GM18520 (cell line): ENCODE data around the gene MRPL36.

Source experiments
- ATAC-seq: cut with Tn5 transposase; IDR thresholded peaks from one replicate; pipeline ENCODE4 v1.9.1; 2021; ENCODE audit not compliant: unreplicated experiment

MRPL36 gene

DNA sequence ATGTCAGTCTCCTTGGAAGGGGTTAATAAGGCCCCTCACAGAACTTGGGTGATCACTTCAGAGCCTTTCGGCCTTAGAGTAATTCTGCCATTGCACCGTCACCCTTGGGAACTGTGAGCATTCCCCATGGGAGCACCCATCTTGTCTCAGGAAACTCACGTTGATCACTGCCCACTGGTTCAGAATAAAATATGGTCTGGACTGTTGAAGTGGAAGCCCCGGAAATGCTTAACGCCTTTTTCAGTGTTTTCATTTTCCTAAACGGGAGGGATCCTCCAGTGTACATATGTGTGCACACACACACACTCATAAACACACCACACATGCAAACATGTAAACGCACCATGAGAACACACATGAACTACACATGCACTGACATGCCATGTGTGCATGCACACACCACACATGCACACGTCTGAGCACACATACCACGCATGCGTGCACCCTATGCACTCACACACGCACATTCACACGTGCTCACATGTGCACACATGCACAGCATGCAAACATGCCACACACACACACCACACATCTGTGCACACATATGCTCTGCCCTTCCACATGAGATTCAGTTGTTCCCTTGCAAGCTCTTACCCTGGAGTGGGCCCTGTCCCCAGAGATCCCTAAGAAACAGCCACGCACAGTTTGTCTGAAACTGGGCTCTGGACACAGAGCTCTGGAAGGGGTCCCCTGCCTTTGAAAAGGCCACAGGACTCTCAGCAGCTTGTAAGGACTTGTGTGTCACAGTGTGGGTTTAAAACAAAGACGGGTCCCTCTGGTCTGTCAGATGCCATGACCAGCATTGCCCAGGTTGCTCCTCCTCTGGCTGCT, 17.0 kb downstream of the MRPL36 start:
- ATAC-seq = peak; percentile 14

DNA sequence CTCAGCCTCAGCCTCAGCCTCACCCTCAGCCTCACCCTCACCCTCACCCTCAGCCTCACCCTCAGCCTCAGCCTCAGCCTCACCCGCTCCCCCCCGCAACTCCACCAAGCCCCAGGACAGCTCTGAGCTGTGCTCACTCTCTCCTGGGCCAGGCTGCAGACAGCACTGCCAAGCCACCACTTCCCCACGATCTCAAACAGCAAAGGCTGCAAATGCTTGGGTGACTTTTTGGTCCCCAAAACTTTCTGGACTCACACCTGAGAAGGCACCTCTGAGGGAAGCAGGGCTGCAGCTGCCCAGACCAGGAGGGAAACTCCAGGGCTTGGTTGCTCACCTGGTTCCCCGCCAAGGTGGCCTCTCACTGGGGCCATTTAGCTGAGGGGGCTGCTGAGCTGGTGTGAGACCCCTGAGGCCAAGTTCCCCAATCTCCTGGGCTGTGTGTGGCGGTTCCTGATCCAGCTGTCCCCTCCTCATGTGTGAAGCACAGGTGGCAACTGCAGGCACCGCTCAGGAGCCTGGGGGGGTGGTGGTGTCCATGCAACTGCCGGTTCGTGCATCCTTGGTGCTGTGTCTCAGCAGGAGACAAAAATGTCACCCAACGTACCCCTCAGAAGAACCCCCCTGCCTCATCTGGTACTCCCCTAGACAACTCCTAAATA, 17.8 kb downstream of the MRPL36 start:
- ATAC-seq = no peak

DNA sequence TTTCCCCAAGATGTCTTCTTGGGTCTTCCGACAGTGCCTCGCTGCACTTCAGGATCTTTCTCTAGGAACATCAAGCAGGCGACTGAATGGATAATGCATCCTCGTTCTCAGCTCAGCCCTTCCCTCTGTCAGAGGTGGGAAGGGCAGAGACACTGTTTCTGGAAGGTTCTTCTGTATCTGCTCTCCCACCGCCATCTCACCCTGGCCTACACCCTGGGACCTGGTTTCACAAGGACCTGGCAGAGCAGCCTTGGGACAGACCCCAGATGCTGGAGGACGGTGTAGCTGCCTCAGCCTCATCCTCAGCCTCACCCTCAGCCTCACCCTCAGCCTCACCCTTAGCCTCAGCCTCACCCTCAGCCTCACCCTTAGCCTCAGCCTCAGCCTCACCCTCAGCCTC, 18.5 kb downstream of the MRPL36 start:
- no peak for ATAC-seq

DNA sequence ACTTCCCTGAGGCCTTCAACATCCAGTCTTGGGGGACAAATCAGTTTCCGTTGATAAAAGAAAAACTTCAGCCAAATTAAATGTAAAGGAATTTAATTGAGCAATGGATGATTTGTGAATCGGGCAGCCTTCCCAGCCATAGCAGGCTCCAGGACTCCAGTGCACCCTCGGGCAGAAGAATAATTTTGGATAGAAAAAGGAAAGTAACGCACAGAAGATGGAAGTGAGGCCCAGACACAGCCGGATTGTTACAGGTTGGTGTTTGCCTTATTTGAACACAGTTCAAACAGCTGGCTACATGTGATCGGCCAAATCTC, 19.1 kb downstream of the MRPL36 start:
- no peak for ATAC-seq

DNA sequence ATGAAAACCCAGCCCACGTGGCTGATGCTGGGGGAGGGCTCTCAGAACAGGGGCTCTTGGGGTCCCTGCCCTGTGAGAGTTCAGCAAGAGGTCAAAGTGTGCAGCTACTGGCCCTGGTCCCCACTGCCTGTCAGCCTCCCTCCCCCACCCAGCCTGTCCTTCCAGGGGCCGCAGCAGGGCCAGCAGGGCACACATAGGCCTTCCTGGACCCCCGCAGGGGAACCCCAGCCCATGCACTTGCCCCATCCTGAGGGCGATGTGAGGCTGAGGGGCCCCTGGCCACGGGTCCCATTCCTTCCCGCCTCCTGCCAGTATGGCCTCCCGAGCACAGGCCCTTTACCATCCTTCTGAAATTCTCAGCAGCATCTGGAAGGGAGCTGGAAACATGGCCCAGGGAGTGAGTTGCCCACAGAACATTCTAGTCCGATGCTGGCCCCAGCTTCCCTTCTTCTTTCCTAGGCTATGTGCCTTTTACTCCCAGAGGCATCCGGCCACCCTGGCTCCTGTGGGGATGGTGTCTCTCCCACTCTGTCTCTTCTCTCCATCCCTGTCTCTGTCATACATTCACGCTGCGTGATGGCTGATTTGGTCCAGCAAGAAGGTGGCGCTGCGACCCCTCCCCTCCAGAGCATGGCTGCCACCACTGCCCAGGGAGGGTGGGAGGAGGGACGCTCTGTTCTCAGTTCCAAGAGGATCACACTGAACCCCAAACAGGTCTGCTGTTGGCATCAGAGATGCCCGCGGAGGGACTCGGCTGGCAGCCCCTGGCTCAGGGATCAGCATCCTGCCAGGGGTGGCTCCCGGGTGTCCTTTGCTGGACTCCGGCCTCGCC, 19.6 kb downstream of the MRPL36 start:
- ATAC-seq = no peak

DNA sequence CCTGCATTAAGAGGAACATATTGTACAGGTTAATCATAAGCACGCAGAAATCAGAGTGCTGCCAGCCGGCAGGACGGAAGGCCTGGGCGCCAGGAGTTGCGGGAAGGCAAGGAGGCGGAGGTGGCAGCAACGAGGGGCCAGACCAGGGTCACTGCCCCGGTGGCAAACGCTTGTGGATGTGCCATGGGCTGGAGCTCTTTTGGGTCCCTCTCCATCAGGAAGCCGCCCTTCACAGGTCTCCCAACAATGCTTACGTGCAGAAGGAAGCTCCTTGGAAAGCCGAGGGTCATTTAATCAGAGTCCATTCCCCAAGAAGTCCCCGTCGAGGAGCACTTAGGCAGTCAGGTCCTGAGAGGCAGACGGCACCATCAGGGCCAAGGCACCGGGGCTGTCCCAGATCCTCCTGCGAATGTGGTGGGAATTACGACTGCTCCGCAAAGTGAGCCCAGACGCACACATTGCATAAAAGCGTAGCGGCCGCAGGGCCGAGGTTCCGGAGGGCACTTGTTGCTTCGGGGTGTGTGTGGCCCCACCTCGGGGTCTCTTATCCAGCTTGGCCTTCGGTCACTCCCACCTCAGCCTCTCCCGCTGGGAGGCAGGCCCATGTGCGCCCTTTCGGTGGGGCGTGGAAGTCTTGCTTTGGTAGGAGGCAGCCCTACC, 20.5 kb downstream of the MRPL36 start:
- no peak for ATAC-seq

DNA sequence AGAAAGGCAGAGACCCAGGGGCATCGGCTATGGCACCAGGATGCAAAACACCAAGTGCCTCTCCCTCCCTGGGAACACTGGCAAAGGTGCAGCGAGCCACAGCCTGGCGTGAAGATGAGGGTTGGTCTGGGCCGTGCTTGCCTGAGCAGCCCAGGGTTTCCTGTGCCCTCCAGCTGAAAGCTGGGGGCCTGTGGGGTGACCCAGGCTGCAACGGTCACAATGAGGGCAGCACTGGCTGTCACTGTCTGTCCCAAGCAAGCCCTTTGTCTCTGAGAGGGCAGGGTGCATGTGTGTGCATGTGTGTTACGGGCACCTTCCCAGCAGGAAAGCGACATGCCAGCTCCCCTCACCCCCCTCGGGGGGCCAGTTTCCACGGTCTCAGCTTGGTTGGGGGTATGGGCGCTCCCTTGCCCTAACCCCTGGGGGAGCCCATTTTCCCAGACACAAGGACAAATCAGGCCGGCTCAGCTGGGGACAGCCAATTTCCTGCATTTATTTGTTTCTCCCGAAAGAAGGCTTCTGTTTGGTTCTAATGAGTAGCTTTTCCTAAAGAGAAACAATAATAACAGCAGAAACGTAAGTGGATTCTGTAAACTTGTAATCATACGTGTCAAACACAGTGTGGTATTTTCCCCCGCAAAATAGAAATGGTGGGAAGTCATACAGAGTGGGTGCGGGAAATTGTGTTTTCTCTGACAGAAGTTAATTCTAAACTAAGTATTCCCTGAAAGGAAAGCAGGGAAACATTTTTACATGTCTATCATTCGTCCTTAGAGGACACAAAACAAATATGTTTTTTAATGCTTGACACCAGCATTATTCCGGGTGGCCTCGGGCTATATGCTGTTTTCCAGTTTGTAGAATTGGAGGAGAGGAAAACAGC, 21.3 kb downstream of the MRPL36 start:
- ATAC-seq = no peak

DNA sequence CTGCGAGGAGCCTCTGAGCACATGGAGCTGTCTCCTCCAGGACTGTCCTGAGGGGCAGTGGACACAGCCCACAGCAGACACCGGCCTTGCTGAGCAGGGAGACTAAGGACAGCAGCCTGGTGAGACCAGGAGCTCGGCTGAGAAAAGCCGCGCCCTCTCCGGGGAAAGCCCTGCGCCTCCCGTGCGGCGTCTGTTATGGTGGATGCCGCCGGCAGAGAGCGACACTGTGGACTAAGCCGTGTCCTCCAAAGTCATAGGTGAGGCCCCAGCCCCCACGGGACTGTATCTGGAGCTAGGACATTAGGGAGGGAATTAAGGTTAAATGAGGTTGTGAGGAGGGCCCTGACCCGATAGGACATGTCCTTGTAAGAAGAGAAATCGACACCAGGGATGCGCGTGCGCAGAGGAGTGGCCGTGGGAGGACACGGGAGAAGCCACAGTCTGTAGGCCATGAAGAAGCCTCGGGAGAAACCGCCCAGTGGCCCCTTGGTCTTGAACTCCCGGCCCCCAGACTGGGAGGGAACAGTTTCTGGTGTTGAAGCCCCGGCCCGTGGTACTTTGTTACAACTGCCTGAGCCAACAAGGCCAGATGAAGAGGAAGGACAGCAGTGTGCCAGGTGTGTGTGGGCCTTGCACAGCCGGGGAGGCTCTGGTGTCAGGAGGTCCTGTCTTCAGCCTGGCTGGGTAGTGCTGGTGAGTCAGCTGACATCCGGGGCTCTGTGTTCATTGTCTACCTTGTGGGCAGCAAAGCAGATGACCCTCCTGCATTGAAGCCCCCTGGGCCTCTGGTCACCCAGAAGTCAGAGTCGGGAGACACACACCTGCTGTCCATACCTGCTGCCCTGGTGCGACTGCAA, 22.1 kb downstream of the MRPL36 start:
- no peak for ATAC-seq

DNA sequence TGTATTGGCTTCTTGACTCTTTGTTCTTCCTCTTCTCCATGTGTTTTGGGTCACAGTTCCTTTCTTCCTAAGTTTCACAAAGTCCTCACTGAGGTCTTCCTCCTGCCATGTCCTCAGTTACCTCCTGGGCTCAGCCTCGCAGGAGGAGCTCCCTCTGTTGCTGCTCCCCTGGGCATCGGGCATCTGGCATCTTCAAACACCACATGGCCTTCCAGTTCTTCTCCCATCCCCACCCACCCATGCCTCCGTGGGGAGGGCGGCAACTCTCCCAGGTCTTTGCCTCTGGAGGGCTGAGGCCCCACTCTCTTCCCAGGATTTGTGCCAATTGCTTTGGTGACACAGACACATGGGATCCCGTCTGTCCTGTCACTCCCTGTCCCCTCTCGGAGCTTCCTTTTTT, 22.8 kb downstream of the MRPL36 start:
- no peak for ATAC-seq

DNA sequence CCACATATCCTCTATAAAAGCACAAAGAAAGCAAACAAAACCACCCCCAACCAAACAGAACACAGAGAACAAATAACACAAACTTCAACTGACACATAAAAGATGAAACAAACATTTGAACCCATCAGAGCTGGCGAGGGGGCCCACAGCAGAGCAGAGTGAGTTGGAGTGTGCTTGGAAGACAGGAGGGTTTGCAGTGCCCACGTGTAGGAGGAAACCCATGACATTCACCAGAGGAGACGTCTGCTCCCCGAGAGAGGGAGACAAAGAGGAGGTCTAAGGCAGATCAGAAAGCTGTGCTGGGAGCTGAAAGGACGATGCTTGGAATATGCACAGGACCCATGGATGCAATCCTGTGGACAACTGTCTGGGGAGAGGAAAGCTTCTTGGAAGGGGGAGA, 27.0 kb downstream of the MRPL36 start:
- no peak for ATAC-seq

DNA sequence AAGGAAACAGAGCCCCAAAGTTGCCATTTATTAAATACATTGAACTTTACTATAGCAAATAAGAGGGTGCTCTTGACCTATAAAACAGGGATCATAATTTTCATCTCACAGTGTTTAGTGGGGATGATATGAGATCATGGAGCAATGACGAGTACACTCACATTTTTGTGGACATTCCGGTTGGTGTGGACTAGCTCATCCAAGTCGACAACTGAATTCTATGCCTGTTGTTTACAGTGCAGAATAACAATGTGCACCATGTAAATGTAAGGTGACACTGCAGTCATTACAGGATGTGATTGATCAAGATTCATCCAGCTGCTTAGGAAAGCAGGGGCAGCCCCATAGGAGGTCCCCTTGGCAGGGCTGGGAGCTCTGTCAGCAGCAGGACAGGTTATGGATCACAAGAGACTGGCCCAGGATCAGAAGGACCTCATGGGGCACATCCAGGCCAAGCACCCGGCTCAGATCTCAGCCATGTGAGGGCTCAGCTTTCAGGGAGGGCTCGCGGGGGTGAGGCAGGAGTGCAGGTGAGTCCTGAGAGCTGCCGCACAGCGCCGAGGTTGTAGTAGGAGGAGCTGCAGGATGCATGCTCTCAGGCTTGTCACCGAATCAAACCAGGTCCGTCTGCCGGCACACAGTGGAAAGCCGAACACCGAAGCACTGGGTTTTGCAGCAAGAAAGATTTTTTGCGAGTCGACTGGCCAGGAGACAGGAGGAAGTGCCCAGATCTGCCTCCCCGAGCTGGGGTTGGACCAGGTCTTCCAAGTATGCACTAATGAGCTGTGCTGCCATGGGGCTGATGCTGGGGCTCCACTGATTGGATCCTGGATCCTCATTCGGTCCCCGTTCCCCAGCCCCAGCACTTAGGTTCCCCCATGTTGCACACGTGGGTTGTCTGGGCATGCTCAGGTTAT, 28.2 kb downstream of the MRPL36 start:
- no peak for ATAC-seq

DNA sequence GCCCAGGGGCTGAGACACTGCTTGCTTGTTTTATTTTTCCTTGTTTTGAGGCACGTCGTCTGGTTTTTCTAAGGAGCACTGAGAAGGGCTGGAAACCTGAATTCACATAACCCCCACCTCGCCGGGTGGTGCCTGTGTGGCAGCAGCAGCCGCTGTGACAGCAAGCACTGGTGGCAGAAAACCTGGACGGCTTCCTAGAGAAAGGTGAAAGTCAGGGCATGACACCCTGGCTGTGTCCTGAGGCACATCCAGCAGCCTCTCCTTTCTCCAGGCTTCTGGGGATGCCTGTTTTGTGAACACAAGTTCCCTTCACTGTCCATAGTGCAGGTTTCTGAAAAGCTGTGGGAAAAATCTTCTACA, 29.2 kb downstream of the MRPL36 start:
- ATAC-seq = no peak

DNA sequence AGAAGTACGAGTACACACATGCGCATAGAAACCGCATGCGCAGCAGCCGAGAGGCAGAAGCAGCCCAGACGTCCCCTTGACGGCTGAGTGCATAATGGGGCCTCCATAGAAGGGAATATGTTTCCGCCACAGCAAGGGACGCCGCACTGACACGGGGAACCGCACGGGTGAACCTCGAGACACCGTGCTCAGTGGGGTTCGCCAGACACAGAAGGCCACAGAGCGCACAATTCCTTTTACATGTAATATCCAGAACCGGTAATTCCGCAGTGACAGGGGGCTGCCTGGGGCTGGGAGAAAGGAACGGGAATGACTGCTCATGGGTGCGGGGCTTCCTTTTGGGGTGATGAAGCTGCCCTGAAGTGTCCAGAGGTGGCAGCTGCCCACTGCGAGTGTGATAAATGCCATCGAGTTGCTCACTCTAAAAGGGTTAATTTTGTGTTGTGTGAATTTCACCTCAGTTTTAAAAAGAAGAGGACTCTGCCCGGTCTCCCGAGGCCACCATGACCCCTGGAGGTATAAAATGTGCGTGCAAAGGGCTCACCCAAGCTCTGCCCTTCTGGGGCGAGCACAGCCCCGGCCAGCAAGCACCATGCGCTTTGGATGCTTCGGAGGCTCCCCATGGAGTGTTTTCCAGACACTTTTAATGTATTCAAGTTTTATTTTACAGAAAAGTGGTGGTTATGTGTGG, 29.7 kb downstream of the MRPL36 start:
- no peak for ATAC-seq

DNA sequence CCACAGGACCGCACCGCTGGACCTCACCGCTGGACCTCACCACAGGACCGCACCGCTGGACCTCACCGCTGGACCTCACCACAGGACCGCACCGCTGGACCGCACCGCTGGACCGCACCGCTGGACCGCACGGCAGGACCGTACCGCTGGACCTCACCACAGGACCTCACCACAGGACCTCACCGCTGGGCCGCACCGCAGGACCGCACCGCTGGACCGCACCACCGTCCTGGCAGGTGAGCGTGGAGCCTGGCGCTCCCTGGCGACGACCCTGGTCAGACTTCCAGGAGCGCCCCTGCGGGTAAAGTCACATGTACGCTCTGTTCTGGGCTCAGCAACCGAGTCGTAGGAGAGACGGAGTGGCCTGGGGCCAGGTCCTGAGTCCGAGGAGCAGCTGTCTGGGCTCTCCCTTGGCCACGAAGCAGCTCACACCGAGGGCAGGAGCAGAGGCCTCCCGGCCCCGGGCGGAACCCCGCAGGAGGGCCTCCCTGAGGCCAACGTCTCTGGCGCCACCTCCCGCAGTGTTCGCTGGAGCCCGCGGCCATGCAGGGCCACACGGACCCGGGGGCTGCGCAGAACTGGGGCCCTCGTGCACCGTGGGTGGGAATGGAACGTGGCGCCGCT, 30.5 kb downstream of the MRPL36 start:
- ATAC-seq = no peak

DNA sequence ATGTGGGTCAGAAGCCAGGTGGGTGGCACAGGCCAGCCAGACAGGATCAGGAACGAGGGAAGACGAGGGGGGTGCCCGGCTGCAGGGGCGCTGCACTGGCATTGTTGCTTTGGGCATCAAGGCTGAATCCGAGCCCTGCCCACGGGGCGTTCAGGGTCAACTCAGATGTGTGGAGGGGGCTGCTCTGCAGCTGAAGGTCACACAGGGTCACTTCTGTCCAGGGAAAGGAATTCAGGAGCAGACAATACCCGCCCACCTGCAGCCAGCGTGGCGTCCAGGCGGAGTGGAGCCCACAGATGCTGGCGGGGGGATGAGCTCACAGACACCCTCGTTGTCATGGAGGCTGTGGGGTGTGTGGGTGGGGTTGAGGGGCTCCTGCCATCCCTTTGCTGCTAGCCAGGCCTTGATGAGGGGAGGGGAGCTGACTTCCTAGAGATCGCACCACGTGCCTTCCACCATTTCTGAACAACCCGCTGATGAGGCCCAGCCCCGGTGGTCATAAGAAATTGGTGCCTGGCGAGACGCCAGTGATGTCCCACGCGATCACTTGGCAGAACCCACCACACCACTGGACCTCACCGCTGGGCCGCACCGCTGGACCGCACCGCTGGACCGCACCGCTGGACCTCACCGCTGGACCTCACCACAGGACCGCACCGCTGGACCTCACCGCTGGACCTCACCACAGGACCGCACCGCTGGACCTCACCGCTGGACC, 31.2 kb downstream of the MRPL36 start:
- ATAC-seq = no peak

DNA sequence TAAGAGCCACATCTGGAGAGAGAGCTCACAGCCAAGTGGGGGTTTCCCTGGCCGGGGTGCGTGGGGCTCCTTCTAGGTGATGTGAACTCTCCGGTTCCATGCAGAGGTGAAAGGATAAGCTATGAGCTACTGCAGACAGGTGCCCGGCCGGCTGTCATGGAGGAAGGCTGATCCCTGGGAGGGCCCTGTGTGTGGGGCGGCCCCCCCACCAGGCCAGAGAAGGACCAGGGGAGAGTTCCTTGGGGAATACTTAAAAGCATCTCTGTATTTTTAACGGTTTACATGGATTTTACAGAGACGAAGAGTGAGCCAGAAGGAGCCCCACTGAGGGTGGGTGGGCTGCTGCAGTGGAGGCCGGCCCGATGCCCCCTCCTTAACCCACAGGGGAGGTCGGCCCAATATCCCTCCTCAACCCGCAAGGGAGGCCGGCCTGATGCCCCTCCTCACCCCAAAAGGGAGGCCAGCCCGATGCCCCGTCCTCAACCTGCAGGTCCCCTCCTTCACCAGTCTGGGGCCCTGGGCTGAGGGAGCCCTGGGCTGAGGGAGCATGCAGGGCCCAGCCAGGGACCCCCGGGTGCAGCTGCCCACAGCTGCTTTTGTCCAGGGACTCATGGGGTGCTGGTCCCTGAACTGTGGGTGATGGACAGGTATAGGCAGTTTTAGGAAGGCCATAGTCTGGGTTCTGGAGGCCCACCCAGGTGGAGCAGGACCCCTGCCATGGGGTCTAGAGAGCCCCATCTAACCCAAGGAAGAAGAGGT, 31.9 kb downstream of the MRPL36 start:
- ATAC-seq = no peak
